Myocyte (in vitro differentiated cells): ENCODE data around the gene ABCA2. TPM values are rescaled to one million over a fixed set of nuclear protein-coding genes. Genes with fewer than 3 reads are reported as not detected.

ENCODE experiments used
- DNase-seq: peaks from one replicate; pipeline ENCODE4 v3.0.0-alpha.2; 2012; ENCODE audit warnings: low read depth
- total RNA-seq: library from RNA; depleted of rRNA; stranded (reverse); fragments of >200 nt; gene quantifications from 2 replicates; pipeline ENCODE4 v1.2.3, GENCODE V29; 2014

ABCA2 gene
- total RNA-seq, 1 donor from 2014 or later = 21.1 TPM

GRCh38 chr9:136982232-136983051 is 45.6 kb downstream of the ABCA2 start, which contains the start of gene LCNL1:
Gene LCNL1, plus strand, starts transcription at chr9:136982993. Its CDS starts 594 bp downstream, at chr9:136983587.
- no peak for DNase-seq

GRCh38 chr9:136981588-136982231 is 46.3 kb downstream of the ABCA2 start:
- DNase-seq = no peak

GRCh38 chr9:136980669-136981478 is 47.2 kb downstream of the ABCA2 start:
- no peak for DNase-seq

- DNase-seq = no peak
Observed at GRCh38 chr9:136979769-136980587, 48.1 kb downstream of the ABCA2 start.

- DNase-seq = no peak
Observed at GRCh38 chr9:136978865-136979544, 49.0 kb downstream of the ABCA2 start.

- DNase-seq = peak; percentile 55
Observed at GRCh38 chr9:136978073-136978864, 49.8 kb downstream of the ABCA2 start.

- no peak for DNase-seq
Observed at GRCh38 chr9:136977649-136978072, 50.4 kb downstream of the ABCA2 start.

- DNase-seq = peak; percentile 76
Observed at GRCh38 chr9:136977223-136977622, 50.8 kb downstream of the ABCA2 start, which contains the start of gene PTGDS. Gene PTGDS, plus strand, starts transcription at chr9:136977504. Its CDS starts 75 bp downstream, at chr9:136977579.

- DNase-seq = peak; percentile 84
Observed at GRCh38 chr9:136975644-136976043, 52.4 kb downstream of the ABCA2 start.

- DNase-seq = peak; percentile 76
Observed at GRCh38 chr9:136974817-136975535, 53.1 kb downstream of the ABCA2 start.

- DNase-seq = no peak
Observed at GRCh38 chr9:136973618-136974617, 54.1 kb downstream of the ABCA2 start.

GRCh38 chr9:136972743-136973142 is 55.3 kb downstream of the ABCA2 start:
- no peak for DNase-seq

GRCh38 chr9:136972335-136972734 is 55.7 kb downstream of the ABCA2 start:
- DNase-seq = no peak

- no peak for DNase-seq
Observed at GRCh38 chr9:136971746-136972145, 56.3 kb downstream of the ABCA2 start.

- no peak for DNase-seq
Observed at GRCh38 chr9:136970361-136970760, 57.7 kb downstream of the ABCA2 start.

- DNase-seq = no peak
Observed at GRCh38 chr9:136969774-136970173, 58.3 kb downstream of the ABCA2 start.

GRCh38 chr9:136969150-136969549 is 58.9 kb downstream of the ABCA2 start:
- DNase-seq = no peak
